A549 (cell line): Measurements from ENCODE around the gene ZIC2.

Source experiments
- POLR2A ChIP-seq: IDR thresholded peaks from 2 replicates; pipeline ENCODE4 v1.6.1; 2012; ENCODE audit warnings: mild to moderate bottlenecking, low read length
- RFX5 ChIP-seq: fragments of 450-650 bp; IDR thresholded peaks from 2 replicates; pipeline ENCODE4 v1.7.1; 2014; ENCODE audit warnings: antibody characterized with exemption, mild to moderate bottlenecking, moderate library complexity
- ZFP36 ChIP-seq: fragments of 450-650 bp; IDR thresholded peaks from 2 replicates; pipeline ENCODE4 v1.6.1; 2014; ENCODE audit warnings: borderline replicate concordance; ENCODE audit not compliant: partially characterized antibody

GRCh38 chr13:99959127-99959539 is 22.5 kb upstream of the ZIC2 start:
- TF ChIP-seq POLR2A (no peak), ZFP36 (no peak), RFX5 (no peak)
